NB4 (cell line): ENCODE measurements around the gene LELP1.
A peak's percentile ranks its signal among the peaks of the same experiment; 100 is the strongest.

Experiments used
- POLR2A ChIP-seq: IDR thresholded peaks from 2 replicates; pipeline ENCODE4 v1.6.1; 2011; ENCODE audit warnings: mild to moderate bottlenecking; ENCODE audit not compliant: insufficient read length; ENCODE audit errors: extremely low read depth
- TF ChIP-seq, protein P1 (sequence below): IDR thresholded peaks from 2 replicates; pipeline ENCODE4 v1.6.1; 2011; ENCODE audit warnings: low read depth, low read length
- TF ChIP-seq, protein P2 (sequence below): IDR thresholded peaks from one replicate; pipeline ENCODE4 v1.5.1; 2012; ENCODE audit warnings: low read depth, low read length

DNA sequence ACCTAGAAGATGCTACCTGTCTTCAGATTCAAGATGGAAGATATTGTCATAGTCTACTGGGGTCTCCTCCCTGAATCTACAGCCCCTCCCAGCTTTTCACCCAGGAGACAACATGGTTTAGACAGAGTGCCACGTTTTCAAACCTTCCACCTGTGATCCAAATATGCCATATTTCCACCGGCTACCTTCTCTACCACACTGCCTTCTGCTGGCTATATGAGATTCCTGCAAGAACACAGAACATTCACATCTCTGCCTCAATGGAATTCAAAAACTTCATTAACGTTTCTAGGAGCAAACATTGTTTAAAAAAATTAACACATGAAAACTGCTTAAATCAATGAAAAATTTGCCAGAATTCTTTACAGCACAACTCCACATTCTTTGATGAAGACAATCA is 12.9 kb upstream of the LELP1 start:
- TF ChIP-seq, protein P1, sequence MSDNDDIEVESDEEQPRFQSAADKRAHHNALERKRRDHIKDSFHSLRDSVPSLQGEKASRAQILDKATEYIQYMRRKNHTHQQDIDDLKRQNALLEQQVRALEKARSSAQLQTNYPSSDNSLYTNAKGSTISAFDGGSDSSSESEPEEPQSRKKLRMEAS, result no peak
- TF ChIP-seq, protein P2, sequence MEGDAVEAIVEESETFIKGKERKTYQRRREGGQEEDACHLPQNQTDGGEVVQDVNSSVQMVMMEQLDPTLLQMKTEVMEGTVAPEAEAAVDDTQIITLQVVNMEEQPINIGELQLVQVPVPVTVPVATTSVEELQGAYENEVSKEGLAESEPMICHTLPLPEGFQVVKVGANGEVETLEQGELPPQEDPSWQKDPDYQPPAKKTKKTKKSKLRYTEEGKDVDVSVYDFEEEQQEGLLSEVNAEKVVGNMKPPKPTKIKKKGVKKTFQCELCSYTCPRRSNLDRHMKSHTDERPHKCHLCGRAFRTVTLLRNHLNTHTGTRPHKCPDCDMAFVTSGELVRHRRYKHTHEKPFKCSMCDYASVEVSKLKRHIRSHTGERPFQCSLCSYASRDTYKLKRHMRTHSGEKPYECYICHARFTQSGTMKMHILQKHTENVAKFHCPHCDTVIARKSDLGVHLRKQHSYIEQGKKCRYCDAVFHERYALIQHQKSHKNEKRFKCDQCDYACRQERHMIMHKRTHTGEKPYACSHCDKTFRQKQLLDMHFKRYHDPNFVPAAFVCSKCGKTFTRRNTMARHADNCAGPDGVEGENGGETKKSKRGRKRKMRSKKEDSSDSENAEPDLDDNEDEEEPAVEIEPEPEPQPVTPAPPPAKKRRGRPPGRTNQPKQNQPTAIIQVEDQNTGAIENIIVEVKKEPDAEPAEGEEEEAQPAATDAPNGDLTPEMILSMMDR, result peak; percentile 22
- TF ChIP-seq POLR2A, result no peak
